Smooth muscle cell (in vitro differentiated cells): Measurements from ENCODE around the gene LNPEP. TPM values are rescaled to one million over a fixed set of nuclear protein-coding genes. Genes with fewer than 3 reads are reported as not detected.

Experiments used
- DNase-seq: peaks from one replicate; lab custom pipeline; 2025; ENCODE audit not compliant: unreplicated experiment; lab: John Stamatoyannopoulos, UW
- H2AFZ ChIP-seq: fragments of 200-600 bp; sonication (generic); 2 replicates; pipeline ENCODE4 v1.6.0; 2016; ENCODE audit warnings: antibody characterized with exemption, low read depth, mild to moderate bottlenecking
- H3F3A ChIP-seq: fragments of 200-600 bp; sonication (generic); 2 replicates; pipeline ENCODE4 v1.6.0; 2017; ENCODE audit warnings: antibody characterized with exemption, low read depth
- H3K27ac ChIP-seq: fragments of 200-600 bp; sonication (generic); 2 replicates; pipeline ENCODE4 v1.5.1; 2016; ENCODE audit warnings: low read depth, mild to moderate bottlenecking
- H3K27me3 ChIP-seq: fragments of 200-600 bp; sonication (generic); 2 replicates; pipeline ENCODE4 v1.6.1; 2016; ENCODE audit warnings: low read depth, mild to moderate bottlenecking
- H3K36me3 ChIP-seq: fragments of 200-600 bp; sonication (generic); 2 replicates; pipeline ENCODE4 v1.5.1; 2016; ENCODE audit warnings: low read depth
- H3K4me1 ChIP-seq: fragments of 200-600 bp; sonication (generic); 2 replicates; pipeline ENCODE4 v1.5.1; 2016; ENCODE audit warnings: low read depth
- H3K4me2 ChIP-seq: fragments of 200-600 bp; sonication (generic); 2 replicates; pipeline ENCODE4 v1.6.0; 2016; ENCODE audit warnings: mild to moderate bottlenecking
- H3K4me3 ChIP-seq: fragments of 200-600 bp; sonication (generic); 2 replicates; pipeline ENCODE4 v1.5.1; 2016; ENCODE audit warnings: mild to moderate bottlenecking
- H3K79me2 ChIP-seq: fragments of 200-600 bp; sonication (generic); 2 replicates; pipeline ENCODE4 v1.6.0; 2016; ENCODE audit warnings: low read depth, mild to moderate bottlenecking
- H3K9ac ChIP-seq: fragments of 200-600 bp; sonication (generic); 2 replicates; pipeline ENCODE4 v1.6.0; 2016; ENCODE audit warnings: low read depth
- H3K9me3 ChIP-seq: fragments of 200-600 bp; sonication (generic); replicated peaks from 2 replicates; pipeline ENCODE4 v1.5.1; 2016; ENCODE audit warnings: low read depth
- H4K20me1 ChIP-seq: fragments of 200-600 bp; sonication (generic); 2 replicates; pipeline ENCODE4 v1.6.0; 2016; ENCODE audit warnings: low read depth
- WGBS: methylation state at CpG from one replicate; pipeline ENCODE4 v1.1.7; 2016; ENCODE audit warnings: low lambda C conversion rate; 5-methylcytosine and 5-hydroxymethylcytosine counted together
- polyA plus RNA-seq: library from polyadenylated mRNA; unstranded; fragments of >200 nt; fragmentation: Nextera tagmentation; extraction: Ambion mirVana; gene quantifications from 2 replicates; pipeline ENCODE4 v1.2.1, GENCODE V29; 2016
- total RNA-seq: library from RNA; depleted of rRNA; stranded (reverse); fragments of >200 nt; gene quantifications from 2 replicates; pipeline ENCODE4 v1.2.3, GENCODE V29; 2014
- TF ChIP-seq, protein P1 (sequence below): fragments of 200-600 bp; sonication (generic); IDR thresholded peaks from 2 replicates; pipeline ENCODE4 v1.5.1; 2017; ENCODE audit warnings: borderline replicate concordance, mild to moderate bottlenecking, antibody characterized with exemption; ENCODE audit not compliant: insufficient read depth, poor library complexity, severe bottlenecking

The LNPEP gene
- total and polyA plus RNA-seq, 2 experiments from 2014 or later: 2.3 to 24.3 TPM

DNA sequence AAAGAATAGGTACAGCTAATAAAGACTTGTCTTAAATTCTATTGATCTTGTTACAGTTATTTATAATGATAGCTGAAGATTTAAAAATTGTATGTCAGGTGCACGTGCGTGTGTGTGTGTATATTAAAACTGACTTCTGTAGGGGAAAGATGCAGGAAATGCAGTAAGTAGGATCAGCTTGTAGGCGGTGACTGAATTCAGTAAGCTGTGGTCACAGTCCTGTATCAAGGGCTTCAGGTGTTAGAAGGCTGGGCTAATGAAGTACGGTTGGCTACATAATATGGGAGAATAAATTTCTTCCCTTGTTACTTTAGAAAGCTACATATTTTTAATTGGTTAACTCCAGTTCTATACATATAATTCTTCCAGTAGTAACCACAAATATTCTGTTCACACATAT is 54.2 kb downstream of the LNPEP start:
- H3K79me2 ChIP-seq: no peaks in the 10 kb centered on the region
- H3K4me2 ChIP-seq: no peak overlapping the region
- H4K20me1 ChIP-seq: no peaks in the 10 kb centered on the region
- H3K9me3 ChIP-seq: no peaks in the 10 kb centered on the region
- H2AFZ ChIP-seq: no peak overlapping the region
- TF ChIP-seq, protein P1, sequence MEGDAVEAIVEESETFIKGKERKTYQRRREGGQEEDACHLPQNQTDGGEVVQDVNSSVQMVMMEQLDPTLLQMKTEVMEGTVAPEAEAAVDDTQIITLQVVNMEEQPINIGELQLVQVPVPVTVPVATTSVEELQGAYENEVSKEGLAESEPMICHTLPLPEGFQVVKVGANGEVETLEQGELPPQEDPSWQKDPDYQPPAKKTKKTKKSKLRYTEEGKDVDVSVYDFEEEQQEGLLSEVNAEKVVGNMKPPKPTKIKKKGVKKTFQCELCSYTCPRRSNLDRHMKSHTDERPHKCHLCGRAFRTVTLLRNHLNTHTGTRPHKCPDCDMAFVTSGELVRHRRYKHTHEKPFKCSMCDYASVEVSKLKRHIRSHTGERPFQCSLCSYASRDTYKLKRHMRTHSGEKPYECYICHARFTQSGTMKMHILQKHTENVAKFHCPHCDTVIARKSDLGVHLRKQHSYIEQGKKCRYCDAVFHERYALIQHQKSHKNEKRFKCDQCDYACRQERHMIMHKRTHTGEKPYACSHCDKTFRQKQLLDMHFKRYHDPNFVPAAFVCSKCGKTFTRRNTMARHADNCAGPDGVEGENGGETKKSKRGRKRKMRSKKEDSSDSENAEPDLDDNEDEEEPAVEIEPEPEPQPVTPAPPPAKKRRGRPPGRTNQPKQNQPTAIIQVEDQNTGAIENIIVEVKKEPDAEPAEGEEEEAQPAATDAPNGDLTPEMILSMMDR: no peak
- H3K36me3 ChIP-seq: no peaks in the 10 kb centered on the region
- WGBS: over 99% methylated on average over 4 of the region's 4 CpGs
- no peak overlapping the region for H3K9ac ChIP-seq
- H3K4me3 ChIP-seq: no peak overlapping the region
- no peak overlapping the region for H3K27ac ChIP-seq
- no peaks in the 10 kb centered on the region for H3K27me3 ChIP-seq
- no peaks in the 10 kb centered on the region for H3K4me1 ChIP-seq
- H3F3A ChIP-seq: peaks cover 5% of the 10 kb centered on the region
- no peak for DNase-seq

DNA sequence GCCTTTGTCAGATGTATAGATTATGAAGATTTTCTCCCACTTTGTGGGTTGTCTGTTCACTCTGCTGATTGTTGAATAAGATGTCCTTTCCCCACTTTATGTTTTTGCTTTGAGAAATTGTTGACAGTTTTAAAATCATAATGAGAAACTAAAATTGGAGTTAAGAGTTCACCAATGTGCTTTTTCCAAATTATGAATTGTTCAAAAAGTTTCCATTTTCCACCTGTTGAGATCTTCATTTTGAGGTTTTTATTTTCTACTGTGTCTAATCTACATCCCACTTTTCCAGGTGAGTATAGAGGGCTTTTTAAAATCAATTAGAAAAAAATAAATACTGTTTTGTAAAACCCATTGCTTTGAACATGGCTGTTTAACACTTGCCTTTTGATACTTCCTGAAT is 55.8 kb downstream of the LNPEP start:
- no peaks in the 10 kb centered on the region for H3K36me3 ChIP-seq
- H4K20me1 ChIP-seq: no peaks in the 10 kb centered on the region
- no peaks in the 10 kb centered on the region for H3K4me1 ChIP-seq
- no peak overlapping the region for H3K4me2 ChIP-seq
- H3K27ac ChIP-seq: no peak overlapping the region
- H3K27me3 ChIP-seq: no peaks in the 10 kb centered on the region
- no peak for DNase-seq
- TF ChIP-seq, protein P1: no peak
- no peaks in the 10 kb centered on the region for H3K9me3 ChIP-seq
- peaks cover 5% of the 10 kb centered on the region for H3F3A ChIP-seq
- no peak overlapping the region for H3K9ac ChIP-seq
- H3K79me2 ChIP-seq: no peaks in the 10 kb centered on the region
- no peak overlapping the region for H3K4me3 ChIP-seq
- H2AFZ ChIP-seq: no peak overlapping the region

DNA sequence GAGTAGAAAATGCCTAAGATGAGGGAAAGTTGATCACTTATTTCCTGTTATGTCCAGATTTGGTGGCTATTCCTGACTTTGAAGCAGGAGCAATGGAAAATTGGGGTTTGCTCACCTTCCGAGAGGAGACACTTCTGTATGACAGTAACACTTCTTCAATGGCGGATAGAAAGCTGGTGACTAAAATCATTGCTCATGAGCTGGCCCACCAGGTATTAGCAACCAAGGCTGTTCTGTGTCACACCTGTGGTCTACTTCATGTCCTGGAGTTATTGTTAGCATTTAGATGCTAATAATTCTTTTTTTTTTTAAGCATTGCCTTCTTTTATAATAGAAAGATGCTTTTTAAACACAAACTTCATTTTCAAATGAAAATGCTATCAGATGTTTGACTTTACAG is 57.9 kb downstream of the LNPEP start:
- no peaks in the 10 kb centered on the region for H4K20me1 ChIP-seq
- H3K9me3 ChIP-seq: no peaks in the 10 kb centered on the region
- peaks cover 5% of the 10 kb centered on the region for H3F3A ChIP-seq
- H3K79me2 ChIP-seq: no peaks in the 10 kb centered on the region
- TF ChIP-seq, protein P1: no peak
- H3K4me1 ChIP-seq: no peaks in the 10 kb centered on the region
- H3K27ac ChIP-seq: no peak overlapping the region
- 98% methylated on average over 2 of the region's 2 CpGs for WGBS
- H3K4me3 ChIP-seq: no peak overlapping the region
- no peak overlapping the region for H3K9ac ChIP-seq
- no peak overlapping the region for H2AFZ ChIP-seq
- no peaks in the 10 kb centered on the region for H3K36me3 ChIP-seq
- H3K4me2 ChIP-seq: no peak overlapping the region
- no peaks in the 10 kb centered on the region for H3K27me3 ChIP-seq
- no peak for DNase-seq

DNA sequence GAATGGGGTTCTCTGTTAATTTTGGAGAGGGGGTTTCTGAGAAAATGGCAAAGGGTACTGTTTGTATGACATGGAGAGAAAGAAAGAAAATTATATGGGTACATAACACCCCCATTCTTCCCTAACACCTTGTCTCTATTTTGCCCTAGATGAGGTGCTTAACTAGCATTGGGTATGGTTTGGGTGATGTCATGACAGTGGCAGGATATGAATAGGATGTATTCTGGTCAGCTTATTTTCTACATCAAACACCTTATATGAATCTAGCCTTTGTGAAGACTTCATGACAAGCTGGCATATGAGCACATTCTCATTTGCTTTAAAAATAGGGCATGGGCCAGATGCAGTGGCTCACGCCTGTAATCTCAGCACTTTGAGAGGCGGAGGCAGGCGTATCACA is 58.6 kb downstream of the LNPEP start:
- H3K4me2 ChIP-seq: no peak overlapping the region
- TF ChIP-seq, protein P1: no peak
- no peaks in the 10 kb centered on the region for H4K20me1 ChIP-seq
- H3K9me3 ChIP-seq: no peaks in the 10 kb centered on the region
- peaks cover 5% of the 10 kb centered on the region for H3F3A ChIP-seq
- no peak overlapping the region for H2AFZ ChIP-seq
- H3K4me1 ChIP-seq: no peaks in the 10 kb centered on the region
- no peaks in the 10 kb centered on the region for H3K36me3 ChIP-seq
- 100% methylated on average over 3 of the region's 3 CpGs for WGBS
- no peak overlapping the region for H3K27ac ChIP-seq
- no peak overlapping the region for H3K4me3 ChIP-seq
- H3K27me3 ChIP-seq: no peaks in the 10 kb centered on the region
- no peak overlapping the region for H3K9ac ChIP-seq
- no peaks in the 10 kb centered on the region for H3K79me2 ChIP-seq
- no peak for DNase-seq
